ENCODE data around the gene PPP3R1.

Gene PPP3R1

GRCh38 chr2:68158134-68158447, 94.2 kb downstream of the PPP3R1 start (continued):
- TF ChIP-seq, protein P1, sequence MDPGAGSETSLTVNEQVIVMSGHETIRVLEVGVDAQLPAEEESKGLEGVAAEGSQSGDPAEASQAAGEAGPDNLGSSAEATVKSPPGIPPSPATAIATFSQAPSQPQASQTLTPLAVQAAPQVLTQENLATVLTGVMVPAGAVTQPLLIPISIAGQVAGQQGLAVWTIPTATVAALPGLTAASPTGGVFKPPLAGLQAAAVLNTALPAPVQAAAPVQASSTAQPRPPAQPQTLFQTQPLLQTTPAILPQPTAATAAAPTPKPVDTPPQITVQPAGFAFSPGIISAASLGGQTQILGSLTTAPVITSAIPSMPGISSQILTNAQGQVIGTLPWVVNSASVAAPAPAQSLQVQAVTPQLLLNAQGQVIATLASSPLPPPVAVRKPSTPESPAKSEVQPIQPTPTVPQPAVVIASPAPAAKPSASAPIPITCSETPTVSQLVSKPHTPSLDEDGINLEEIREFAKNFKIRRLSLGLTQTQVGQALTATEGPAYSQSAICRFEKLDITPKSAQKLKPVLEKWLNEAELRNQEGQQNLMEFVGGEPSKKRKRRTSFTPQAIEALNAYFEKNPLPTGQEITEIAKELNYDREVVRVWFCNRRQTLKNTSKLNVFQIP (CRISPR knock-in tag; IDR thresholded peaks at IDR 0.05; ENCODE audit: borderline replicate concordance, low read depth) = no peak
- TF ChIP-seq ZFP30 (CRISPR knock-in tag; IDR thresholded peaks at IDR 0.05) (no peak), SNAI2 (CRISPR knock-in tag; IDR thresholded peaks at IDR 0.05) (no peak), RARB (CRISPR knock-in tag; IDR thresholded peaks at IDR 0.05) (no peak)

DNA sequence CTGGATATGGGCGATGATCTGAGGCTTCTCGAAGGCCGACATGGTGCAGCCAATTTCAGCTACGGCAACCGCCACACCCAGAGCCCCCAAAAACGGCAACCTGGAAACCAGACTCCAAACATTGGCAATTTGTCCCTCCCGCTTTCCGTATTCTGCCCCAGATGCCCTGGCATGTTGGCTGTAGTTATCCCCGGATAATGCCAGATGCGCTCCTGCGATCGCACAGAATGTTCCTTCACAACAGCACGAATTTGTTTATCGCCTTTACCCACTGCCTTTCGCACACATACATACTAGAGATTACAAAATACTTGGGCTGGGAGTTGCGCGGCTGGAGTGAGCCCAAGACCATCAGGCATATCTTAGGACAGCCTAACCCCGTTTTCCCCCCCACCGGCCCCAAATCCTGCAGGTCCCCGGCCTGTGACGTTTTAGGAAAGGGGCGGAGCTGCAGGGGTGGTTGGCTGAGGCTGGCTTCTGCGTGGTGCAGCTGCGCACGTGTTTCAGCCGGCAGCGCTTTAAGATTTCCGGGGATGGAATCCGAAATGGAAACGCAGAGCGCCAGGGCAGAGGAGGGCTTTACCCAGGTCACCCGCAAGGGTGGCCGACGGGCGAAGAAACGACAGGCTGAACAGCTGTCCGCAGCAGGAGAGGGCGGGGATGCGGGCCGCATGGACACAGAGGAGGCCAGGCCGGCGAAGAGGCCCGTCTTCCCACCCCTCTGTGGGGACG, 94.8 kb downstream of the PPP3R1 start, which contains the start of gene PNO1:
Gene PNO1 (plus strand): TSS at position 487 of the 732 bp plus-strand sequence. CDS start 47 bp downstream, at position 534.
- TF ChIP-seq, protein P1 (CRISPR knock-in tag; IDR thresholded peaks at IDR 0.05; ENCODE audit: borderline replicate concordance, low read depth) = no peak
- TF ChIP-seq ESRRG (CRISPR knock-in tag; IDR thresholded peaks at IDR 0.05) (no peak), TCF4 (CRISPR knock-in tag; IDR thresholded peaks at IDR 0.05; ENCODE audit: borderline replicate concordance) (peak; percentile 47; the same call in 1 of the 2 replicates), ZNF70 (CRISPR knock-in tag; IDR thresholded peaks at IDR 0.05) (no peak), CSDC2 (CRISPR knock-in tag; IDR thresholded peaks at IDR 0.05) (no peak)
- peak; percentile 92 for ATAC-seq

- TF ChIP-seq CSDC2 (CRISPR knock-in tag; IDR thresholded peaks at IDR 0.05) = no peak
- TF ChIP-seq CSRNP3 (CRISPR knock-in tag; IDR thresholded peaks at IDR 0.05) = no peak
- TF ChIP-seq, protein P2, sequence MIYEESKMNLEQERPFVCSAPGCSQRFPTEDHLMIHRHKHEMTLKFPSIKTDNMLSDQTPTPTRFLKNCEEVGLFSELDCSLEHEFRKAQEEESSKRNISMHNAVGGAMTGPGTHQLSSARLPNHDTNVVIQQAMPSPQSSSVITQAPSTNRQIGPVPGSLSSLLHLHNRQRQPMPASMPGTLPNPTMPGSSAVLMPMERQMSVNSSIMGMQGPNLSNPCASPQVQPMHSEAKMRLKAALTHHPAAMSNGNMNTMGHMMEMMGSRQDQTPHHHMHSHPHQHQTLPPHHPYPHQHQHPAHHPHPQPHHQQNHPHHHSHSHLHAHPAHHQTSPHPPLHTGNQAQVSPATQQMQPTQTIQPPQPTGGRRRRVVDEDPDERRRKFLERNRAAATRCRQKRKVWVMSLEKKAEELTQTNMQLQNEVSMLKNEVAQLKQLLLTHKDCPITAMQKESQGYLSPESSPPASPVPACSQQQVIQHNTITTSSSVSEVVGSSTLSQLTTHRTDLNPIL (CRISPR knock-in tag; IDR thresholded peaks at IDR 0.05; ENCODE audit: low read depth) = no peak
- TF ChIP-seq ZNF8 (CRISPR knock-in tag; IDR thresholded peaks at IDR 0.05) = no peak
- TF ChIP-seq, protein P1 (CRISPR knock-in tag; IDR thresholded peaks at IDR 0.05; ENCODE audit: borderline replicate concordance, low read depth) = no peak
- no peak for TF ChIP-seq ARNTL (CRISPR knock-in tag; IDR thresholded peaks at IDR 0.05; ENCODE audit: borderline replicate concordance, low read depth)
- TF ChIP-seq TCF4 (CRISPR knock-in tag; IDR thresholded peaks at IDR 0.05; ENCODE audit: borderline replicate concordance) = no peak
- TF ChIP-seq ZFP3 (CRISPR knock-in tag; IDR thresholded peaks at IDR 0.05) = no peak
- TF ChIP-seq ISL1 (CRISPR knock-in tag; IDR thresholded peaks at IDR 0.05) = no peak
- no peak for TF ChIP-seq GLIS3 (CRISPR knock-in tag; IDR thresholded peaks at IDR 0.05)
- TF ChIP-seq, protein P3, sequence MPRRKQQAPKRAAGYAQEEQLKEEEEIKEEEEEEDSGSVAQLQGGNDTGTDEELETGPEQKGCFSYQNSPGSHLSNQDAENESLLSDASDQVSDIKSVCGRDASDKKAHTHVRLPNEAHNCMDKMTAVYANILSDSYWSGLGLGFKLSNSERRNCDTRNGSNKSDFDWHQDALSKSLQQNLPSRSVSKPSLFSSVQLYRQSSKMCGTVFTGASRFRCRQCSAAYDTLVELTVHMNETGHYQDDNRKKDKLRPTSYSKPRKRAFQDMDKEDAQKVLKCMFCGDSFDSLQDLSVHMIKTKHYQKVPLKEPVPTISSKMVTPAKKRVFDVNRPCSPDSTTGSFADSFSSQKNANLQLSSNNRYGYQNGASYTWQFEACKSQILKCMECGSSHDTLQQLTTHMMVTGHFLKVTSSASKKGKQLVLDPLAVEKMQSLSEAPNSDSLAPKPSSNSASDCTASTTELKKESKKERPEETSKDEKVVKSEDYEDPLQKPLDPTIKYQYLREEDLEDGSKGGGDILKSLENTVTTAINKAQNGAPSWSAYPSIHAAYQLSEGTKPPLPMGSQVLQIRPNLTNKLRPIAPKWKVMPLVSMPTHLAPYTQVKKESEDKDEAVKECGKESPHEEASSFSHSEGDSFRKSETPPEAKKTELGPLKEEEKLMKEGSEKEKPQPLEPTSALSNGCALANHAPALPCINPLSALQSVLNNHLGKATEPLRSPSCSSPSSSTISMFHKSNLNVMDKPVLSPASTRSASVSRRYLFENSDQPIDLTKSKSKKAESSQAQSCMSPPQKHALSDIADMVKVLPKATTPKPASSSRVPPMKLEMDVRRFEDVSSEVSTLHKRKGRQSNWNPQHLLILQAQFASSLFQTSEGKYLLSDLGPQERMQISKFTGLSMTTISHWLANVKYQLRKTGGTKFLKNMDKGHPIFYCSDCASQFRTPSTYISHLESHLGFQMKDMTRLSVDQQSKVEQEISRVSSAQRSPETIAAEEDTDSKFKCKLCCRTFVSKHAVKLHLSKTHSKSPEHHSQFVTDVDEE (CRISPR knock-in tag; IDR thresholded peaks at IDR 0.05) = no peak
- TF ChIP-seq BACH2 (CRISPR knock-in tag; IDR thresholded peaks at IDR 0.05; ENCODE audit: borderline replicate concordance) = no peak
- no peak for TF ChIP-seq ZC3H10 (CRISPR knock-in tag; IDR thresholded peaks at IDR 0.05)
- no peak for TF ChIP-seq OSR1 (CRISPR knock-in tag; IDR thresholded peaks at IDR 0.05)
- no peak for TF ChIP-seq TOX (CRISPR knock-in tag; IDR thresholded peaks at IDR 0.05; ENCODE audit: borderline replicate concordance)
- no peak for TF ChIP-seq ZNF565 (CRISPR knock-in tag; conservative IDR thresholded peaks at IDR 0.05; ENCODE audit: low read depth)
- no peak for TF ChIP-seq ZNF70 (CRISPR knock-in tag; IDR thresholded peaks at IDR 0.05)
- peak; percentile 61 for ATAC-seq
Observed at GRCh38 chr2:68157002-68157401, 95.3 kb downstream of the PPP3R1 start.

Measured in SK-N-SH treated with all-trans-retinoic acid at 6 μM for 48 hours (cell line).